Esophagus (tissue), 2 donors: ENCODE measurements around the gene NHERF1. TPM values are rescaled to one million over a fixed set of nuclear protein-coding genes. Genes with fewer than 3 reads are reported as not detected.

Experiments
- H3K27ac ChIP-seq, 2 donors: one replicate each; pipeline ENCODE4 v1.5.1; 2013; ENCODE audit warnings: low read depth in 2 of 2, mild to moderate bottlenecking in 2 of 2, inconsistent platforms in 1 of 2, low read length in 1 of 2, moderate library complexity in 1 of 2
- H3K27me3 ChIP-seq, 2 donors: one replicate each; pipeline ENCODE4 v1.6.1; 2013; ENCODE audit warnings: low read length in 2 of 2, control low read depth in 1 of 2, mild to moderate bottlenecking in 1 of 2; ENCODE audit not compliant: insufficient read depth in 2 of 2, control insufficient read depth in 1 of 2
- H3K36me3 ChIP-seq, 2 donors: one replicate each; pipeline ENCODE4 v1.6.1; 2013; ENCODE audit warnings: low read length in 1 of 2; ENCODE audit not compliant: control insufficient read depth in 2 of 2, insufficient read depth in 2 of 2
- H3K4me1 ChIP-seq, 2 donors: one replicate each; pipeline ENCODE4 v1.6.1; 2013; ENCODE audit warnings: low read length in 1 of 2; ENCODE audit not compliant: control insufficient read depth in 2 of 2, insufficient read depth in 2 of 2
- H3K4me3 ChIP-seq, 2 donors: one replicate each; pipeline ENCODE4 v1.5.1; 2013; ENCODE audit warnings: low read length in 2 of 2, mild to moderate bottlenecking in 2 of 2, low read depth in 1 of 2, moderate library complexity in 1 of 2
- H3K9me3 ChIP-seq, 2 donors: one replicate each; pipeline ENCODE4 v1.6.1; 2013; ENCODE audit warnings: mild to moderate bottlenecking in 2 of 2, low read depth in 1 of 2, low read length in 1 of 2, moderate library complexity in 1 of 2; ENCODE audit not compliant: control insufficient read depth in 2 of 2, insufficient read depth in 1 of 2
- whole genome bisulfite sequencing, 2 donors: extraction: QIAGEN DNeasy Blood & Tissue Kit; methylation state at CpG; one replicate each; pipeline ENCODE4 v1.1.7; 2013; 5-methylcytosine and 5-hydroxymethylcytosine counted together
- polyA plus RNA-seq, 2 donors: library from polyadenylated mRNA; stranded (reverse); fragments of 200-250 nt; gene quantifications; one replicate each; pipeline ENCODE4 v1.2.3, GENCODE V29; 2013
- donor health status: healthy with polysubstance abuse.
- donor health status: Bipolar disorder and iron deficiency.

Gene NHERF1
- polyA plus RNA-seq, 2 donors = 108 to 224 TPM

DNA sequence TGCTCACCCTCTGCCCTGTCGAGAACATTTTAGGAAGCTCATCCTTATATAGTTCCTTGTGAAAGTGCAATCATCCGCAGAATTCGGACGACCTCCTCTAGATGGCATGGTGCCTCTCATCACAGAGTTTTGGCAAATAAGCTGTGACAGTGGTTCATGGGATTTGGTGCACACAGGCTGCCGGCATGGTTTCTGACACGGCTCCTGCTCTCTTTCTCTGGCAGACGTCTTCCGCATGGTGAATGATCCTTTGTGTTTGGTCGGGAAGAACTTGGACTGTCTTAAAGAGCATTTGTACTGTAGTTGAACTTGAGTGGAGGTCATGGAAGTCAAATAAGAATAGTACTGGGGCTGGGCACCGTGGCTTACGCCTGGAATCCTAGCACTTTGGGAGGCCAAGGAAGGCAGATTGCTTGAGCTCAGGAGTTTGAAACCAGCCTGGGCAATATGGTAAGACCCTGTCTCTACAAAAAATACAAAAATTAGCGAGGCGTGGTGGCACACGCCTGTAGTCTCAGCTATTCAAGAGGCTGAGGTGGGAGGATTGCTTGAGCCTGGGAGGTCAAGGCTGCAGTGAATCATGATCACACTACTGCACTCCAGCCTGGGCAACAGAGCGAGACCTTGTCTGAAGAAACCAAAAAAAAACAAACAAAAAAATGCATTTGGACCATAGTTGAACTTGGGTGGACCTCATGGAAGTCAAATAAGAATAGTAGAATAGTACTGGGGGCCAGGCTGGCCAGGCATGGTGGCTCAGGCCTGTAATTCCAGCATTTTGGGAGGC is 62.5 kb downstream of the NHERF1 start:
- Histone ChIP-seq H3K27ac (no peak overlapping the region), H3K4me1 (peaks cover 0 to 2% of the 10 kb centered on the region in 2 donors), H3K4me3 (no peak overlapping the region), H3K36me3 (peaks cover 0 to 12% of the 10 kb centered on the region in 2 donors), H3K27me3 (no peaks in the 10 kb centered on the region), H3K9me3 (no peaks in the 10 kb centered on the region)
- 87 to 88% methylated on average over 15 of the region's 15 CpGs for WGBS, 2 donors

DNA sequence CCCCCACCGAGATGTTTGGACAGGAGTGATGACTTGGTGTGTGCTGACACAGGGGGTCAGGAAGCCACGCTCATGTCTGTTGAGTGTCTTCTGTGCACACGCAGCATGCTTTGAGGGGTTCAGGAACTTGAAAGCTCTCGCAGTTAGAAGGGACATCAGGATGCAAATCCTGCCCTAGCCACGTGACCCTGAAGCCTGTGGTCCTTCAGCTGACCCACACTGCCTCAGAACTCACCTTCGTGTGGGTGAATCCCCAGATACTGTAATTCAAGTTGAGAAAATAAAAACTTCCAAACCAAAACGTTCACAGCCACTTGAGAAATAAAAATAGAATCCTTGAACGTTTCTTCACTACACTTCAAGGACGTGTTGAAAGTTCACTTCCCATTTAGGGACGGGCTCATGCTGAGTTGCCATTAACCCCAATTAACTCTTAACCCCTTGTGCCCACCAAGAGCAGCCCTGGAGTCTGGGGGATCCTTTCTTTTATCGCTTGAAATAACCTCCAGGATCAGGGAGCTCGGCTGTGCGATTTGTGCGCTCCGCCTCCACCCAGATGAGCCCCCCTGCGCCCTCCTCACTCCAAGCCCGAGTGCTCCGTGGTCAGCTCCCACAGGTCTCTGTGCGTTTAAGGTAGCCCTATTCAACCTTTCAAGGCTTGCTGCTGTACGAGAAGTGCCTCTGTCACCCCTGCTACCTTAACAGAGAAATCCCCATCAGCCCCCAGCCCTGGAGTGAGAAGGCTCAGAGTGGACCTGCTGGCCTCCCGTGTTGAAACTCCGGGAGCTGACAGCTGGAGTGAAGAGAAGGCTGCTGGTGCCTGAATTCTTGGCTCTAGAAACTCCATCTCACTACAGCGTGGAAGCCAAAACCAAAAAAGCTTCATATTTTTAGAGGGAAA is 63.9 kb downstream of the NHERF1 start:
- Histone ChIP-seq H3K27me3 (no peaks in the 10 kb centered on the region), H3K9me3 (no peaks in the 10 kb centered on the region), H3K4me3 (no peak overlapping the region), H3K36me3 (peaks cover 0 to 8% of the 10 kb centered on the region in 2 donors), H3K4me1 (peaks cover 0 to 2% of the 10 kb centered on the region in 2 donors), H3K27ac (no peak overlapping the region)
- WGBS, 2 donors = 66 to 67% methylated on average over 23 of the region's 23 CpGs

DNA sequence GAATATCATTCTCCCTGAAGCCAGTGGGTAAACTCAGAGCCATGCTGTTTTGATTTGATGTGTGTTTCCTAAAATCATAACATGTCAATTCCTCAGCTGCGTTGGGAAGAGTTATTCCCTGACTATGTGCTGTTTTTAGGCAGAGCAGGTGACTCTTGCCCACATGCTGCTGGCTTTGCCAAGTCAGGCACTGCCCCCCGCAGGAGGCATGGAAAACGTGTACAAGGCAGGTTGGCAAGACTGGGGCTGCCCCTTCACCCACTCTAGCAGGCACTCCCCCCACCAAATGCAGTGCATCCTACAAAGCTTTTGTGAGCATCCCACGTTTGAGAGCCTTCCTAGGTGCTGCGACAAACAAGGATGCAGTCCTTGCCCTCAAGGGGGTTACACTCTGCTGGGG is 66.0 kb downstream of the NHERF1 start:
- Histone ChIP-seq H3K4me1 (peaks cover 0 to 2% of the 10 kb centered on the region in 2 donors), H3K27me3 (no peaks in the 10 kb centered on the region), H3K4me3 (no peak overlapping the region), H3K27ac (no peak overlapping the region), H3K9me3 (no peaks in the 10 kb centered on the region), H3K36me3 (peaks cover 0 to 8% of the 10 kb centered on the region in 2 donors)
- 86 to 87% methylated on average over 5 of the region's 5 CpGs for WGBS, 2 donors

DNA sequence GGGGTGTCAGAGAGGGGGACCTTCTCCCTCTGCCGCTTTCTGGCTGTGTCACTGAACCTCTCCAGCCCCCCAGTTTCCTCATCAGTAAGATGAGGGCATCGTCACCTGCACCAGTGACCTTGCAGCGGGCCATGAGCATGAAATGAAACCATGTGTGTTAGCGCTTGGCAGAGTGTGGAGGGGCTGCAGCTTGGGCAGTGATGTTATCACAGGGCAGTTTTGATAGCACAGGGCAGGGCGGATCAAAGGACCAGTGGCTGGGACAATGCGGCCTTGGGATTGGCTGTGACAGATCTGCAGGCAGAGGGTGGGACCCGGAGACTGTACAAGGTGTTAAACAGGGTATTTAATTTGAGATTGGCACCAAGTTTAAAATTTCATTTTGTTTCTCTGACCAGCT is 66.6 kb downstream of the NHERF1 start:
- Histone ChIP-seq H3K4me3 (no peak overlapping the region), H3K9me3 (no peaks in the 10 kb centered on the region), H3K36me3 (peaks cover 0 to 7% of the 10 kb centered on the region in 2 donors), H3K27me3 (no peaks in the 10 kb centered on the region), H3K4me1 (peaks cover 0 to 2% of the 10 kb centered on the region in 2 donors), H3K27ac (no peak overlapping the region)
- WGBS, 2 donors = 95 to 98% methylated on average over 7 of the region's 7 CpGs

DNA sequence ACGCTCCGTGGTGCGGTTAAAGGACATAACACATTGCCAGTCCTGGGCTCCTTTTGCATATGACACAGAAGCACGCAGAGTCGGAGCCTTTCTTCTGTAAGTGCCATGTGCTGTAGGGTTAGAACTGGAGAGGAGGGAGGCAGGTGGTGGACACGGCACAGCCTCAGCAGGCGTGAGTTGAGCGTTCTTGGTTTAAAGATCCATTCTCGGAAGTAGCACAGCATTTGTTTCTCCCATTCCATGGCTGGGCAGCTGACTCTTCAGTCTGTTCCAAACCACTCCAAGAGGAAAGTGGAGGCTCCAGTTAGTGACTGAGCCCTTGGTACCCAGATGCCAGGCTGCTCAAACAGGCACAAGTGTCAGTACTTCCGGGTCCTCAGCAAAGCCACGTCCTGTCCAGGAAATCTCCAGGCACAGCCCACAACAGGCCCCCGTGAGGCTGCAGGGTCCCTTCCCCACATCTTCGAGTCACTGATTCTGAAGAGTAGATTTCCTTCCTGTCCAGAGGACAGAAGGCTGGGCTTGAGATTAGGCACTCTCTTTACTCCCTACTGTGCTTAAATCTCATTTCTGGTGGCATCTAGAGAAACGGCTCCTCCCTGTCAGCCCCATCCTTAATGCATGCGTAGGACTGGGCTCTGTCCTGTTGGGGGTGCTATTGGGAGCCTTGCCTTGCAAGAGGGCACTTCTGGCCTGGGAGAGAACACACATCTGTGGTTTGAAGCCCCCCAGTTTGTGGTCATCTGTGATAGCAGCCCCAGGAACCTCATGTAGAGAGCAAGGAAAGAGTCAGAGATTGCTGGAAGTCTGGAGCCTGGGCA is 67.3 kb downstream of the NHERF1 start:
- Histone ChIP-seq H3K4me3 (no peak overlapping the region), H3K27me3 (no peaks in the 10 kb centered on the region), H3K36me3 (peaks cover 0 to 4% of the 10 kb centered on the region in 2 donors), H3K9me3 (no peaks in the 10 kb centered on the region), H3K27ac (no peak overlapping the region), H3K4me1 (peaks cover 0 to 2% of the 10 kb centered on the region in 2 donors)
- WGBS, 2 donors = 85 to 87% methylated on average over 15 of the region's 15 CpGs

DNA sequence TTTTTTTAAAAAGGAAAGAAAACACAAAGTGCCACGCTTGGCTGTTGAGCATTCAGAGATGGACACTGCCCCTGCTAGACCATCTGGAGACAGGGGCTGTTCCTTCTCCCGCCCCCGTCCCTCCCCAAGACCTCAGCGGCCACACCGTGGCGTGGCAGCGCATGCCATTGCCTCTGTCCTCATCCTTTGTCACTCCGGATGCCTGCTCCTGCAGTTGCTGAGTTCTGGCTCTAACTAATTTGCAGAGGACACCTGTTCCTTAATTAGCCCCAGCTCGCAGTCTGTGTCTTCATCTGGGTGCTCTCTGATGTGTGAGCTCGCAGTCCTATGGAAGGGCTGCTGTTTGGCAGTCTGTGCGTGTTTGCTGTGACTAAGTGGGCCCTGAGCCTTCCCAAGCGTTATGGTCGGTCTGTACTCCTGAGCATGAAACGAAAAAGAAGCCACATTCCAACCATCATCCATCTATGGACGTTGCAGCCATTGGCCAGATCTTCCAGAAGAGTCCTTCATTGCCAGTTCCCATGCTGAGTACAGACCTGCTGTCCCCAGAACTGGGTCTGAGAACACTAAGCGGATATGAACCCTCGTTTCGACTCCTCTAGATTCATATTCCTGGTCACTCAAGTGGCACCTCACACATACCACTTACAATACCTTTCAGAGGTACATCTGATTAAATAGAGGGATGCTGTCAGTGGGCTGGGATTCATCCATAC is 68.6 kb downstream of the NHERF1 start:
- no peaks in the 10 kb centered on the region for H3K27me3 ChIP-seq
- H3K27ac ChIP-seq = no peak overlapping the region
- no peaks in the 10 kb centered on the region for H3K9me3 ChIP-seq
- peaks cover 0 to 4% of the 10 kb centered on the region in 2 donors for H3K36me3 ChIP-seq
- H3K4me1 ChIP-seq = peaks cover 0 to 2% of the 10 kb centered on the region in 2 donors
- no peak overlapping the region for H3K4me3 ChIP-seq
- 90 to 91% methylated on average over 17 to 18 of the region's 18 CpGs for WGBS, 2 donors

DNA sequence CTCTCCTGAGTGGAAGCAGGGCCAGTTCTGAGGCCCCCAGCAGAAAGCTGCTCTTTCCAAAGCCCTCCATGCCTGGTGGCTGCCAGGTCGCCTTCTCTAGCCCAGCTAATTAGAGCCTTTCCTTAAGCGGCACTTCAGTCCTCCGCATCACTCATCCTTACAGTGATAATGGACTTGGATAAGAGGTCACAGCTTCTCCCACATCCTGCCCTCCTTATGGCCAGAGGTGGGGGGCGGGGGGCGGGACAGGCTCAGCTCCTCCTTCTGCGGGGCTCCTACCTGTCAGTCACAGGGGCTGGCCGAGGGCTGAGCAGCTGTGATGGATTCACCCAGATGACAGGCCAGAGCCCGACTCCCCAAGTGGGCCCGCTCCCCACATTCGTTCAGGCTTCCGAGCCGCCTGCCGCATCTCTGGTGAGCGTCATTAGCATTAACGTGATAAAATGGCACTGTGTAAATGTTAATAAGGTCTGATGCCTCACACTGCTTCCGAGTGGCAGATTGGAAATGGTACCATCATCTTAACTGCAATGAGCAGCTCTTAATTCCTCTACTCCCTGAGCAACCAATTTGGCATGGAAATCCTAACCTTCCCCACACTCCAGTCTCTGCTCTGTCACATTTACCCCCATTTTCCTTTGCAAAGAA is 70.0 kb downstream of the NHERF1 start:
- 93 to 95% methylated on average over 16 of the region's 16 CpGs for whole genome bisulfite sequencing, 2 donors
- Histone ChIP-seq H3K4me1 (peaks cover 0 to 2% of the 10 kb centered on the region in 2 donors), H3K27me3 (no peaks in the 10 kb centered on the region), H3K4me3 (no peak overlapping the region), H3K27ac (no peak overlapping the region), H3K9me3 (no peaks in the 10 kb centered on the region), H3K36me3 (peaks cover 0 to 4% of the 10 kb centered on the region in 2 donors)
